Heart right ventricle (tissue), 16 donors: ENCODE measurements around the gene PRPF19. TPM values are rescaled to one million over a fixed set of nuclear protein-coding genes. Genes with fewer than 3 reads are reported as not detected.

Experiments
- ATAC-seq, 8 donors: fragments of 200-7000 bp; cut with Tn5 transposase; one replicate each; pipeline ENCODE4 v1.9.1; 2020; ENCODE audit warnings: mild to moderate bottlenecking in 8 of 8, moderate library complexity in 8 of 8, moderate number of reproducible peaks in 1 of 8
- DNase-seq, 2 donors: peaks; one replicate each; pipeline ENCODE4 v3.0.0-alpha.2; 2020
- H3K27ac ChIP-seq, 10 donors: fragments of 200-600 bp; sonication (generic) in 2 of 10; one replicate each; pipeline versions ENCODE4 v1.5.0 to v1.8.0; 2020 to 2022; ENCODE audit warnings: mild to moderate bottlenecking in 3 of 10
- H3K27me3 ChIP-seq, 7 donors: fragments of 200-600 bp; one replicate each; pipeline ENCODE4 v1.8.0; 2021 to 2022; ENCODE audit warnings: mild to moderate bottlenecking in 2 of 7
- H3K36me3 ChIP-seq, 9 donors: fragments of 200-600 bp; sonication (generic) in 1 of 9; one replicate each; pipeline versions ENCODE4 v1.5.0 to v1.8.0; 2020 to 2022; ENCODE audit warnings: mild to moderate bottlenecking in 2 of 9
- H3K4me1 ChIP-seq, 9 donors: fragments of 200-600 bp; sonication (generic) in 1 of 9; one replicate each; pipeline versions ENCODE4 v1.5.0 to v1.8.0; 2020 to 2022; ENCODE audit warnings: mild to moderate bottlenecking in 4 of 9
- H3K4me3 ChIP-seq, 10 donors: fragments of 200-600 bp; sonication (generic) in 2 of 10; one replicate each; pipeline versions ENCODE4 v1.5.0 to v1.8.0; 2020 to 2022; ENCODE audit warnings: mild to moderate bottlenecking in 7 of 10, moderate library complexity in 2 of 10
- H3K9me3 ChIP-seq, 11 donors: fragments of 200-600 bp in 10 of 11; sonication (generic) in 2 of 11; one replicate each; pipeline versions ENCODE4 v1.5.0 to v1.8.0; 2013 to 2022; ENCODE audit warnings: mild to moderate bottlenecking in 2 of 11, control low read depth in 1 of 11, moderate library complexity in 1 of 11
- CTCF ChIP-seq, 9 donors: fragments of 200-600 bp; sonication (generic) in 2 of 9; IDR thresholded peaks; one replicate each; pipeline versions ENCODE4 v1.5.0 to v1.8.0; 2021 to 2022; ENCODE audit warnings: antibody characterized with exemption in 9 of 9, mild to moderate bottlenecking in 5 of 9, moderate library complexity in 1 of 9
- WGBS, 2 donors: extraction: QIAGEN DNeasy Blood & Tissue Kit; methylation state at CpG; one replicate each; pipeline ENCODE4 v1.1.7; 2013; ENCODE audit warnings: inconsistent platforms in 1 of 2; 5-methylcytosine and 5-hydroxymethylcytosine counted together
- intact Hi-C, 10 donors: fragments of 100-400 bp; cut with DNase I; formaldehyde crosslinking; loops; one replicate each; pipeline versions ENCODE4 v1.11.1 to v1.14.2; 2022
- polyA plus RNA-seq, 2 donors: library from polyadenylated mRNA; stranded (reverse); fragments of 200-250 nt; gene quantifications; one replicate each; pipeline ENCODE4 v1.2.3, GENCODE V29; 2013
- total RNA-seq, 10 donors: library from RNA; stranded (reverse); fragmentation: NEBNext Ultra II Directional in 3 of 10; extraction: Animal tissue kit (Norgen Biotek cat#: 25700) in 3 of 10; gene quantifications; one replicate each; pipeline versions ENCODE4 v1.2.1 to v1.2.4, GENCODE V29; 2021 to 2023
- donor health status: Arrhythmogenic right ventricular cardiomyopathy.
- donor health status: ischemic (EF 13 %, LVEDD 7.1; RV severe dilation, severe dysfunction).
- donor health status: healthy with polysubstance abuse.
- donor health status: DM: no; HTN: yes; CAD: no.
- donor health status: DM: no; HTN: no; CAD: no.
- donor health status: ischemic (EF 25% LVEDD 6.9; RV normal size, moderate dysfunction).
- donor health status: ischemic (EF 25% LVEDD 5.7; RV mildly dilated, moderate dysfunction).
- donor health status: healthy.
- donor health status: DM: yes; HTN: yes; CAD: no.
- donor health status: Ischemic cardiomyopathy.
- donor health status: ischemic (EF 35%, LVEDD 5.7; RV mildly dilated, moderate dysfunction).
- donor health status: nonischemic (EF 11% LVEDD 7.7; RV severe dilation, severe dysfunction).
- donor health status: DM: yes; HTN: yes; CAD: no.
- donor health status: PGD.
- donor health status: ischemic (EF 29% LVEDD 5.4; RV normal size, mild dysfunction).
- donor health status: nonischemic (EF 23%, LVEDD 6.1; RV moderate dilation, normal function).

PRPF19 gene
- total and polyA plus RNA-seq, 12 donors = 32.0 to 53.0 (median 40.1) TPM

- peak overlapping the region in 2 of 10 donors; percentile 10 to 42 for H3K27ac ChIP-seq
- intact Hi-C loops = no loop called here
- WGBS, 2 donors = 80 to 83% methylated on average over 10 of the region's 10 CpGs
Measured at GRCh38 chr11:60848714-60849151, 57.7 kb downstream of the PRPF19 start.

GRCh38 chr11:60847896-60848295 is 58.5 kb downstream of the PRPF19 start:
- H3K4me1 ChIP-seq = peaks cover 12 to 27% (median 18%) of the 10 kb centered on the region in 9 donors
- H3K4me3 ChIP-seq = peak overlapping the region in 1 of 10 donors; percentile 21
- H3K27ac ChIP-seq = peak overlapping the region in 1 of 10 donors; percentile 42
- H3K27me3 ChIP-seq = peaks cover 0 to 4% (median 0%) of the 10 kb centered on the region in 7 donors
- intact Hi-C loops = no loop called here
- H3K36me3 ChIP-seq = peaks cover 0 to 68% (median 21%) of the 10 kb centered on the region in 9 donors
- TF ChIP-seq CTCF (IDR thresholded peaks at IDR 0.05) = no peak
- no peaks in the 10 kb centered on the region for H3K9me3 ChIP-seq
- WGBS, 2 donors = 86% methylated on average over 12 of the region's 12 CpGs
- DNase-seq (no peak), ATAC-seq (no peak)

More at GRCh38 chr11:60848714-60849151, 57.7 kb downstream of the PRPF19 start:
- Histone ChIP-seq H3K9me3 (no peaks in the 10 kb centered on the region), H3K36me3 (peaks cover 0 to 72% (median 21%) of the 10 kb centered on the region in 9 donors), H3K27me3 (peaks cover 0 to 4% (median 0%) of the 10 kb centered on the region in 7 donors), H3K4me3 (no peak overlapping the region), H3K4me1 (peaks cover 6 to 19% (median 10%) of the 10 kb centered on the region in 9 donors)
- DNase-seq (no peak), ATAC-seq (no peak)
- TF ChIP-seq CTCF (IDR thresholded peaks at IDR 0.05) = no peak

- ATAC-seq = no peak
- peaks cover 15 to 33% (median 24%) of the 10 kb centered on the region in 9 donors for H3K4me1 ChIP-seq
- 76 to 82% methylated on average over 13 of the region's 13 CpGs for WGBS, 2 donors
- H3K27me3 ChIP-seq = peaks cover 0 to 2% (median 0%) of the 10 kb centered on the region in 7 donors
- peak overlapping the region in 1 of 10 donors; percentile 21 for H3K4me3 ChIP-seq
- TF ChIP-seq CTCF (IDR thresholded peaks at IDR 0.05) = no peak
- intact Hi-C loops = no loop called here
- H3K36me3 ChIP-seq = peaks cover 0 to 63% (median 21%) of the 10 kb centered on the region in 9 donors
- no peak for DNase-seq
- no peaks in the 10 kb centered on the region for H3K9me3 ChIP-seq
- no peak overlapping the region for H3K27ac ChIP-seq
Measured at GRCh38 chr11:60847281-60847680, 59.1 kb downstream of the PRPF19 start.

GRCh38 chr11:60845338-60845737 is 61.0 kb downstream of the PRPF19 start:
- Histone ChIP-seq H3K9me3 (no peaks in the 10 kb centered on the region), H3K4me3 (no peak overlapping the region), H3K27me3 (no peaks in the 10 kb centered on the region), H3K27ac (no peak overlapping the region), H3K4me1 (peaks cover 23 to 48% (median 36%) of the 10 kb centered on the region in 9 donors), H3K36me3 (peaks cover 0 to 44% (median 10%) of the 10 kb centered on the region in 9 donors)
- intact Hi-C loops = no loop called here
- TF ChIP-seq CTCF (IDR thresholded peaks at IDR 0.05) = no peak
- no peak for DNase-seq
- ATAC-seq = no peak
- WGBS, 2 donors = 82 to 85% methylated on average over 8 of the region's 8 CpGs
